Neutrophil (primary cell): Measurements from ENCODE around the gene PLVAP.

Experiments used
- H3K27ac ChIP-seq: fragments of 200-600 bp; sonication (generic); 2 replicates; pipeline ENCODE4 v1.5.1; 2016; ENCODE audit warnings: mild to moderate bottlenecking, moderate library complexity
- H3K27me3 ChIP-seq: fragments of 200-600 bp; sonication (generic); 2 replicates; pipeline ENCODE4 v1.6.0; 2016; ENCODE audit warnings: mild to moderate bottlenecking
- H3K36me3 ChIP-seq: fragments of 200-600 bp; sonication (generic); 2 replicates; pipeline ENCODE4 v1.5.1; 2017
- H3K4me1 ChIP-seq, 2 experiments: fragments of 200-600 bp in 1 of 2; sonication (generic) in 1 of 2; 1 replicate in 1 of 2; 2 replicates in 1 of 2; pipeline versions ENCODE4 v1.5.1 to v1.6.1; 2013 to 2016; ENCODE audit warnings: low read depth in 1 of 2, low read length in 1 of 2, mild to moderate bottlenecking in 1 of 2, moderate library complexity in 1 of 2; ENCODE audit not compliant: control insufficient read depth in 1 of 2, insufficient read depth in 1 of 2
- H3K4me3 ChIP-seq, 2 experiments: fragments of 200-600 bp in 1 of 2; sonication (generic) in 1 of 2; 1 replicate in 1 of 2; 2 replicates in 1 of 2; pipeline ENCODE4 v1.5.1; 2013 to 2016; ENCODE audit warnings: low read depth in 1 of 2, low read length in 1 of 2, mild to moderate bottlenecking in 1 of 2, moderate library complexity in 1 of 2
- H3K9me3 ChIP-seq: fragments of 200-600 bp; sonication (generic); 2 replicates; pipeline ENCODE4 v1.5.1; 2016
- TF ChIP-seq, protein P1 (sequence below): fragments of 200-600 bp; sonication (generic); IDR thresholded peaks from 2 replicates; pipeline ENCODE4 v1.5.1; 2016; ENCODE audit warnings: antibody characterized with exemption

The PLVAP gene

DNA sequence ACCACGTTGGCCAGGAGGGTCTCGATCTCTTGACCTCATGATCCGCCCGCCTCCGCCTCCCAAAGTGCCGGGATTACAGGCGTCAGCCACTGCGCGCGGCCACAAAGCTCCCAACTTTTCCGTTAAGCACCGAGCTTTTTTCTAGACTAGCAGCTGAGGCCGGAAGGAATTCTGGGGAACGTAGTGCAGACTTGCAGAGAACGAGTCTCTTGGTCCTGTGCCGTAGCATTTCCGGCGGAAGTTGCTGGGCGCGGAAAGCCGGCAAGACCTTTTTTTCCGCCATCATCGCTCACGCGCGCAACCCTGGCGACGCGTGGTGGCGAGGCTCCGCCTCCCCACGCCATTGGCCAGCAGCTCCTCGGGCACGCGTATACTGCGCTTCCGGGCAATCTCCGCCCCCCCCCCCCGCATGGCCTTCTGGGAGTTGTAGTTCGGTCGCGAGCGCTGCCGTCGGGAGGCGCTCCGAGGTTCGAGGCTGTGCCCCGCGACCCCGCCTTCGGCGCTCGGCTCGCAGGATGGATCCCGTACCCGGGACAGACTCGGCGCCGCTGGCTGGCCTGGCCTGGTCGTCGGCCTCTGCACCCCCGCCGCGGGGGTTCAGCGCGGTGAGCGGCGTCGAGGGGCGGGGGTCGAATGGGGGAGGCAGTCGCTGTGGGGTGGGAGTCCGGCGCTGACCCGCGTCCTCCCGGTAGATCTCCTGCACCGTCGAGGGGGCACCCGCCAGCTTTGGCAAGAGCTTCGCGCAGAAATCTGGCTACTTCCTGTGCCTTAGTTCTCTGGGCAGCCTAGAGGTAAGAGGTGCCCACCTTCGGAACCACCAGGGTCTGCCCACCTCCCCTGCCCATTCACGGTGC is 42.7 kb upstream of the PLVAP start, which contains the start of gene MVB12A:
Gene MVB12A (plus strand): TSS at position 427 of the 854 bp plus-strand sequence. CDS start 89 bp downstream, at position 516.
- Histone ChIP-seq H3K4me3 (peak within 1 kb of the TSS; percentile 83 to 96), H3K27me3 (no peaks in the 10 kb centered on the region), H3K4me1 (peaks cover 12 to 13% of the 10 kb centered on the region in 2 experiments), H3K36me3 (peaks cover 16% of the 10 kb centered on the region), H3K27ac (peak within 1 kb of the TSS; percentile 72), H3K9me3 (no peaks in the 10 kb centered on the region)
- TF ChIP-seq, protein P1, sequence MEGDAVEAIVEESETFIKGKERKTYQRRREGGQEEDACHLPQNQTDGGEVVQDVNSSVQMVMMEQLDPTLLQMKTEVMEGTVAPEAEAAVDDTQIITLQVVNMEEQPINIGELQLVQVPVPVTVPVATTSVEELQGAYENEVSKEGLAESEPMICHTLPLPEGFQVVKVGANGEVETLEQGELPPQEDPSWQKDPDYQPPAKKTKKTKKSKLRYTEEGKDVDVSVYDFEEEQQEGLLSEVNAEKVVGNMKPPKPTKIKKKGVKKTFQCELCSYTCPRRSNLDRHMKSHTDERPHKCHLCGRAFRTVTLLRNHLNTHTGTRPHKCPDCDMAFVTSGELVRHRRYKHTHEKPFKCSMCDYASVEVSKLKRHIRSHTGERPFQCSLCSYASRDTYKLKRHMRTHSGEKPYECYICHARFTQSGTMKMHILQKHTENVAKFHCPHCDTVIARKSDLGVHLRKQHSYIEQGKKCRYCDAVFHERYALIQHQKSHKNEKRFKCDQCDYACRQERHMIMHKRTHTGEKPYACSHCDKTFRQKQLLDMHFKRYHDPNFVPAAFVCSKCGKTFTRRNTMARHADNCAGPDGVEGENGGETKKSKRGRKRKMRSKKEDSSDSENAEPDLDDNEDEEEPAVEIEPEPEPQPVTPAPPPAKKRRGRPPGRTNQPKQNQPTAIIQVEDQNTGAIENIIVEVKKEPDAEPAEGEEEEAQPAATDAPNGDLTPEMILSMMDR = peak; percentile 31

GRCh38 chr19:17419154-17419620 is 42.0 kb upstream of the PLVAP start:
- no peaks in the 10 kb centered on the region for H3K27me3 ChIP-seq
- H3K9me3 ChIP-seq = no peaks in the 10 kb centered on the region
- peak overlapping the region; percentile 83 to 96 for H3K4me3 ChIP-seq
- H3K4me1 ChIP-seq = peaks cover 12 to 13% of the 10 kb centered on the region in 2 experiments
- H3K27ac ChIP-seq = peak overlapping the region; percentile 72
- peaks cover 22% of the 10 kb centered on the region for H3K36me3 ChIP-seq
- TF ChIP-seq, protein P1 = no peak

GRCh38 chr19:17418710-17419109 is 41.6 kb upstream of the PLVAP start:
- no peak overlapping the region for H3K4me3 ChIP-seq
- H3K27me3 ChIP-seq = no peaks in the 10 kb centered on the region
- H3K27ac ChIP-seq = no peak overlapping the region
- no peaks in the 10 kb centered on the region for H3K9me3 ChIP-seq
- TF ChIP-seq, protein P1 = no peak
- peaks cover 12 to 13% of the 10 kb centered on the region in 2 experiments for H3K4me1 ChIP-seq
- H3K36me3 ChIP-seq = peaks cover 24% of the 10 kb centered on the region

GRCh38 chr19:17415121-17415520 is 38.0 kb upstream of the PLVAP start:
- Histone ChIP-seq H3K4me3 (no peak overlapping the region), H3K27me3 (no peaks in the 10 kb centered on the region), H3K36me3 (peaks cover 41% of the 10 kb centered on the region), H3K4me1 (peaks cover 5% of the 10 kb centered on the region in 2 experiments), H3K9me3 (no peaks in the 10 kb centered on the region), H3K27ac (no peak overlapping the region)
- TF ChIP-seq, protein P1 = no peak

DNA sequence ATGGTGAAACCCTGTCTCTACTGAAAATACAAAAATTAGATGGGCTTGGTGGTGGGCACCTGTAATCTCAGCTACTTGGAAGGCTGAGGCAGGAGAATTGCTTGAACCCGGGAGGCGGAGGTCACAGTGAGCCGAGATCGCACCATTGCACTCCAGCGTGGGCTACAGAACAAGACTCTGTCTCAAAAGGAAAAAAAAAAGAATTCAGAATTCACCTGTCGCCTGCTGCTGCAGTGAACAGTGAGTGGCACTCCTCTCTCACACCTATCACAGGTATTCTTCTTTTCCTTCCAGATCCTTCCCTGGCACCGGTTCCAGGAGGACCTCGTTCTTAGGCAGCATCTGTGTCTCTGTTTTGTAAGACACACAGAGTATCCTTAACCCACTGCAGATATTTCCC is 37.0 kb upstream of the PLVAP start:
- peaks cover under 1 to 3% of the 10 kb centered on the region in 2 experiments for H3K4me1 ChIP-seq
- TF ChIP-seq, protein P1 = no peak
- H3K27me3 ChIP-seq = no peaks in the 10 kb centered on the region
- no peaks in the 10 kb centered on the region for H3K9me3 ChIP-seq
- peaks cover 41% of the 10 kb centered on the region for H3K36me3 ChIP-seq
- no peak overlapping the region for H3K27ac ChIP-seq
- no peak overlapping the region for H3K4me3 ChIP-seq
